Fibroblast of lung (primary cell): ENCODE results near the gene AGPAT4. TPM values are rescaled to one million over a fixed set of nuclear protein-coding genes. Genes with fewer than 3 reads are reported as not detected.

Experiments
- DNase-seq, 2 donors: peaks; one replicate each; pipeline versions ENCODE4 v3.0.0 to v3.0.0-alpha.2; 2010; ENCODE audit warnings: low read depth in 2 of 2
- H2AFZ ChIP-seq: 2 replicates; pipeline ENCODE4 v1.5.1; 2012; ENCODE audit warnings: low read length, control low read depth, inconsistent platforms
- H3K27ac ChIP-seq: 2 replicates; pipeline ENCODE4 v1.5.1; 2011; ENCODE audit warnings: low read length, control low read depth; ENCODE audit not compliant: insufficient read depth
- H3K27me3 ChIP-seq: 2 replicates; pipeline ENCODE4 v1.5.1; 2011; ENCODE audit warnings: mild to moderate bottlenecking, low read length; ENCODE audit not compliant: control insufficient read depth, insufficient read depth
- H3K36me3 ChIP-seq: 2 replicates; pipeline ENCODE4 v1.5.1; 2011; ENCODE audit warnings: low read length; ENCODE audit not compliant: control insufficient read depth, insufficient read depth
- H3K4me1 ChIP-seq: 2 replicates; pipeline ENCODE4 v1.5.1; 2011; ENCODE audit warnings: low read length; ENCODE audit not compliant: control insufficient read depth, insufficient read depth; ENCODE audit errors: extremely low read depth
- H3K4me2 ChIP-seq: 2 replicates; pipeline ENCODE4 v1.5.1; 2011; ENCODE audit warnings: low read length, control low read depth; ENCODE audit not compliant: insufficient read depth; ENCODE audit errors: extremely low read depth
- H3K4me3 ChIP-seq, 4 experiments: fragments of 200-600 bp in 1 of 4; sonication (generic) in 1 of 4; replicated peaks in 1 of 4; 2 replicates each; pipeline ENCODE4 v1.5.1; 2011 to 2016; ENCODE audit warnings: low read length in 4 of 4, low read depth in 3 of 4, mild to moderate bottlenecking in 3 of 4, control low read depth in 2 of 4, inconsistent platforms in 1 of 4, mixed read lengths in 1 of 4; ENCODE audit not compliant: insufficient read depth in 1 of 4; ENCODE audit errors: control extremely low read depth in 1 of 4
- H3K79me2 ChIP-seq: 2 replicates; pipeline ENCODE4 v1.5.1; 2012; ENCODE audit warnings: mild to moderate bottlenecking, low read length, inconsistent platforms; ENCODE audit not compliant: control insufficient read depth, insufficient read depth
- H3K9ac ChIP-seq: 2 replicates; pipeline ENCODE4 v1.5.1; 2011; ENCODE audit warnings: mild to moderate bottlenecking, low read length, control low read depth; ENCODE audit not compliant: insufficient read depth
- H3K9me3 ChIP-seq: 2 replicates; pipeline ENCODE4 v1.5.1; 2012; ENCODE audit warnings: low read depth, low read length; ENCODE audit not compliant: control insufficient read depth, insufficient read depth
- H4K20me1 ChIP-seq: 2 replicates; pipeline ENCODE4 v1.5.1; 2011; ENCODE audit warnings: low read length; ENCODE audit not compliant: control insufficient read depth, insufficient read depth; ENCODE audit errors: extremely low read depth
- EZH2 ChIP-seq: IDR thresholded peaks from 2 replicates; pipeline ENCODE4 v1.5.1; 2012; ENCODE audit warnings: low read length, control low read depth, mild to moderate bottlenecking; ENCODE audit errors: missing control alignments
- polyA plus RNA-seq, 2 donors: library from polyadenylated mRNA; depleted of rRNA in 1 of 2; stranded (reverse) in 1 of 2; unstranded in 1 of 2; fragments of >200 nt; gene quantifications; 2 replicates each; pipeline ENCODE4 v1.2.1, GENCODE V29; 2011 to 2012; ENCODE audit warnings: missing spikeins in 1 of 2
- total RNA-seq: library from RNA; depleted of rRNA; stranded (reverse); fragments of >200 nt; gene quantifications from 2 replicates; pipeline ENCODE4 v1.2.1, GENCODE V29; 2014
- TF ChIP-seq, protein P1 (sequence below), 2 donors: IDR thresholded peaks in 1 of 2; conservative IDR thresholded peaks in 1 of 2; 1 replicate in 1 of 2; 2 replicates in 1 of 2; pipeline ENCODE4 v1.5.1; 2011 to 2012; ENCODE audit warnings: low read length in 2 of 2, control low read depth in 1 of 2, inconsistent platforms in 1 of 2, low read depth in 1 of 2, mild to moderate bottlenecking in 1 of 2

The AGPAT4 gene
- total and polyA plus RNA-seq, 2 donors (not counting 1 experiment from before 2014, with no cell fraction given): 4.7 to 8.4 TPM

DNA sequence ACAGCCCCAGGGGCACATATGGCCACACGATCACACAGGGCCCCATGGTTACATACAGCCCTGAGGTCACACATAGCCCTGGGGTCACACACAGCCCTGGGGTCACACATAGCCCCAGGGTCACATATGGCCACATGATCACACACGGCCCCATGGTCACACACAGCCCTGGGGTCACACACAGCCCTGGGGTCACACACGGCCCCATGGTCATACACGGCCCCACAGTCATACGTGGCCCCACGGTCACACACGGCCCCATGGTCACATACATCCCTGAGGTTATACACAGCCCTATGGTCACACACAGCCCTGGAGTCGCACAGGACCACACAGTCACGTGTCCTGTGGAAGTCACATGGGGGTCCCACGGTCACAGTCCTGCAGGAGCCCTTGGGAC, 120.1 kb downstream of the AGPAT4 start:
- DNase-seq: no peak
- TF ChIP-seq, protein P1, sequence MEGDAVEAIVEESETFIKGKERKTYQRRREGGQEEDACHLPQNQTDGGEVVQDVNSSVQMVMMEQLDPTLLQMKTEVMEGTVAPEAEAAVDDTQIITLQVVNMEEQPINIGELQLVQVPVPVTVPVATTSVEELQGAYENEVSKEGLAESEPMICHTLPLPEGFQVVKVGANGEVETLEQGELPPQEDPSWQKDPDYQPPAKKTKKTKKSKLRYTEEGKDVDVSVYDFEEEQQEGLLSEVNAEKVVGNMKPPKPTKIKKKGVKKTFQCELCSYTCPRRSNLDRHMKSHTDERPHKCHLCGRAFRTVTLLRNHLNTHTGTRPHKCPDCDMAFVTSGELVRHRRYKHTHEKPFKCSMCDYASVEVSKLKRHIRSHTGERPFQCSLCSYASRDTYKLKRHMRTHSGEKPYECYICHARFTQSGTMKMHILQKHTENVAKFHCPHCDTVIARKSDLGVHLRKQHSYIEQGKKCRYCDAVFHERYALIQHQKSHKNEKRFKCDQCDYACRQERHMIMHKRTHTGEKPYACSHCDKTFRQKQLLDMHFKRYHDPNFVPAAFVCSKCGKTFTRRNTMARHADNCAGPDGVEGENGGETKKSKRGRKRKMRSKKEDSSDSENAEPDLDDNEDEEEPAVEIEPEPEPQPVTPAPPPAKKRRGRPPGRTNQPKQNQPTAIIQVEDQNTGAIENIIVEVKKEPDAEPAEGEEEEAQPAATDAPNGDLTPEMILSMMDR (conservative IDR thresholded peaks at IDR 0.05 in 1 of 2, IDR thresholded peaks at IDR 0.05 in 1 of 2; ENCODE audit: low read depth in 1 of 2, low read length in 2 of 2): no peak
- no peak for TF ChIP-seq EZH2
- H3K9ac ChIP-seq: no peak overlapping the region
- H3K9me3 ChIP-seq: no peaks in the 10 kb centered on the region
- H3K4me2 ChIP-seq: no peak overlapping the region
- H3K36me3 ChIP-seq: no peaks in the 10 kb centered on the region
- no peaks in the 10 kb centered on the region for H3K27me3 ChIP-seq
- no peaks in the 10 kb centered on the region for H4K20me1 ChIP-seq
- H3K79me2 ChIP-seq: no peaks in the 10 kb centered on the region
- no peak overlapping the region for H3K4me3 ChIP-seq
- H2AFZ ChIP-seq: no peak overlapping the region
- H3K4me1 ChIP-seq: no peaks in the 10 kb centered on the region
- no peak overlapping the region for H3K27ac ChIP-seq

DNA sequence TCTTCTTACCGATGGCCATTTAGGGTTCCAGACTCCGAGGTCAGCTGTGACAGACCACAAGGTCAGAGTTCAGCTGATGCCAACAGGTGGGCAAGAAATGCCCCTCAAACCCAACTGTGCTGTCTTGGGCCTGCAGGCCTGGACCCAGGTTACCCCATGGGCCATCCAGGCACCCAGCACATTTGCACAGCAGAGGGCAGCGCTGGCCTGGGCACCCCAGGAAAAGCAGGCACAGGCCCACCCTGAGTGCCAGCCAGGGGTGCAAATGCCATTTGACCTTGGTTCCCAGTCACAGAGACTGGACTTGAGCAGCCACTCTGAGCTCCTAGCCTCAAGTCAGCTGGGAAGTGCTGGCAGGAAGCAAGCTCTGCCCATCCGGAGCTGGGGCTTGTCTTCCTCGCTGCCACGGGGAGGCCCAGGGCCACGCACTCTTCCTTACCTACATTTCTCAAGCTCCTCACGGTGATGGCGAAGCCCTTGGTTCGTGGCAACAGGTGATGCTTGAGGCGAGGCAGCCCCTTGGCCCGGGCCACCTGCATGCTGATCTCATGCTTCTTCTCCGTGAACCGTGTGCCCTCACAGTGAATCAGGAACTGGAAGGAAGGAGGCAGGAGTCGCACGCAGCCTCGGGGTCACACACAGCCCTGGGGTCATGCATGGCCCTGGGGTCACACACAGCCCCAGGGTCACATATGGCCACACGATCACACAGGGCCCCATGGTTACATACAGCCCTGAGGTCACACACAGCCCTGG, 120.8 kb downstream of the AGPAT4 start:
- H3K27me3 ChIP-seq: no peaks in the 10 kb centered on the region
- H4K20me1 ChIP-seq: no peaks in the 10 kb centered on the region
- H3K27ac ChIP-seq: no peak overlapping the region
- no peaks in the 10 kb centered on the region for H3K4me1 ChIP-seq
- H2AFZ ChIP-seq: no peak overlapping the region
- no peak overlapping the region for H3K4me2 ChIP-seq
- TF ChIP-seq EZH2: no peak
- TF ChIP-seq, protein P1 (conservative IDR thresholded peaks at IDR 0.05 in 1 of 2, IDR thresholded peaks at IDR 0.05 in 1 of 2; ENCODE audit: low read depth in 1 of 2, low read length in 2 of 2): peak; percentile 46 to 62
- no peaks in the 10 kb centered on the region for H3K9me3 ChIP-seq
- no peak overlapping the region for H3K9ac ChIP-seq
- no peaks in the 10 kb centered on the region for H3K79me2 ChIP-seq
- no peaks in the 10 kb centered on the region for H3K36me3 ChIP-seq
- no peak overlapping the region for H3K4me3 ChIP-seq
- peak in 1 of 2 donors; percentile 22 for DNase-seq

DNA sequence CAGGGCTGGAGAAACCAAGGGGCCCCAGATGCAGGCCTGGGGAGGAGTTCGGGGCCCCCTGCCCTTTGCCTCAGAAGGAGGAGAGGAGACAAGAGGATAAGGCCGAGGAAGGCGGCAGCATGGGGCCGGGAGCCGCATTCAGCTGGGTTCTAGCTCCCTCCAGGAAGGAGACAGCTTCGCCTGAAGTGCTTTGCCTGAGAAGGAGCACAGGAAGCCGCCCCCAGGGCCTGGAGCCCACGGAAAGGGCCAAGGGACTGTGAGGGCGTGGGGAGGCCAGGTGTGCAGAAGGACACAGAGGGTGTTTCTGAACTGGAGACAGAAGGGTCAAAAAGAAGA, 121.4 kb downstream of the AGPAT4 start:
- H2AFZ ChIP-seq: no peak overlapping the region
- no peak overlapping the region for H3K4me3 ChIP-seq
- TF ChIP-seq, protein P1 (conservative IDR thresholded peaks at IDR 0.05 in 1 of 2, IDR thresholded peaks at IDR 0.05 in 1 of 2; ENCODE audit: low read depth in 1 of 2, low read length in 2 of 2): no peak
- TF ChIP-seq EZH2: no peak
- no peak overlapping the region for H3K27ac ChIP-seq
- no peaks in the 10 kb centered on the region for H3K27me3 ChIP-seq
- no peak for DNase-seq
- no peaks in the 10 kb centered on the region for H3K9me3 ChIP-seq
- no peaks in the 10 kb centered on the region for H3K4me1 ChIP-seq
- no peak overlapping the region for H3K4me2 ChIP-seq
- H3K79me2 ChIP-seq: no peaks in the 10 kb centered on the region
- H4K20me1 ChIP-seq: no peaks in the 10 kb centered on the region
- H3K9ac ChIP-seq: no peak overlapping the region
- no peaks in the 10 kb centered on the region for H3K36me3 ChIP-seq
